Nephron progenitor cell (in vitro differentiated cells): ENCODE measurements around the gene ABCC4.

Experiments used
- DNase-seq: peaks from one replicate; pipeline ENCODE4 v3.0.0; 2021
- H3K27ac Mint-ChIP-seq: 2 replicates; pipeline ENCODE4 v1.8.0; 2021; ENCODE audit warnings: mild to moderate bottlenecking, moderate library complexity, mixed read lengths
- H3K27me3 Mint-ChIP-seq: 2 replicates; pipeline ENCODE4 v1.8.0; 2021; ENCODE audit warnings: mild to moderate bottlenecking, low read depth, mixed read lengths; ENCODE audit not compliant: poor library complexity
- H3K36me3 Mint-ChIP-seq: 2 replicates; pipeline ENCODE4 v1.8.0; 2021; ENCODE audit warnings: low read depth, mixed read lengths
- H3K4me1 Mint-ChIP-seq: 2 replicates; pipeline ENCODE4 v1.8.0; 2021; ENCODE audit warnings: mixed read lengths
- H3K4me3 Mint-ChIP-seq: 2 replicates; pipeline ENCODE4 v1.8.0; 2021; ENCODE audit warnings: mild to moderate bottlenecking, moderate library complexity, mixed read lengths
- H3K9me3 Mint-ChIP-seq: 2 replicates; pipeline ENCODE4 v1.8.0; 2021; ENCODE audit warnings: mild to moderate bottlenecking, moderate library complexity, mixed read lengths
- TF ChIP-seq, protein P1 (sequence below): fragments of 200-600 bp; sonication (generic); IDR thresholded peaks from 2 replicates; pipeline ENCODE4 v1.5.0; 2021; ENCODE audit warnings: antibody characterized with exemption

ABCC4 gene

DNA sequence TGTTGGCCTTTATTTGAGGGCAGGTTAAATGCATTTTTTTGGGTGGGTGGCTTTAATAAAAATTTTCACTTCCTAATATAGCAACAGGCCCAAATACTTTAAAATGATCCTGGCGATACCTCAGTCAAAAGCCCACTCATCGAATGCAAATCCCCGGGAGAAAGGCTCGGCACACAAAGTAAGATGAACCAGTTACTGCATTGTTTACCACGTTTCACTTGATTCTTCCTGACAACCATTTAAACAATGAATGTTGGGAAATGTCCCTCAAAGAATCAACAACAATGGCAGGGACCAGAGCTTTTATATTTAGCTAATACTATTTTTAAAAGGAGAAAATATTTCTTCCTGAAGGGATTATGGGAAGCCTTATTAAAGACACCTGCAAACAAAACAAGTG lies 187.7 kb downstream of the ABCC4 start:
- Mint-ChIP-seq H3K27ac (no peak overlapping the region), H3K27me3 (peaks cover 3% of the 10 kb centered on the region), H3K36me3 (peaks cover 21% of the 10 kb centered on the region), H3K4me3 (no peak overlapping the region), H3K9me3 (peaks cover 6% of the 10 kb centered on the region), H3K4me1 (peaks cover 22% of the 10 kb centered on the region)
- TF ChIP-seq, protein P1, sequence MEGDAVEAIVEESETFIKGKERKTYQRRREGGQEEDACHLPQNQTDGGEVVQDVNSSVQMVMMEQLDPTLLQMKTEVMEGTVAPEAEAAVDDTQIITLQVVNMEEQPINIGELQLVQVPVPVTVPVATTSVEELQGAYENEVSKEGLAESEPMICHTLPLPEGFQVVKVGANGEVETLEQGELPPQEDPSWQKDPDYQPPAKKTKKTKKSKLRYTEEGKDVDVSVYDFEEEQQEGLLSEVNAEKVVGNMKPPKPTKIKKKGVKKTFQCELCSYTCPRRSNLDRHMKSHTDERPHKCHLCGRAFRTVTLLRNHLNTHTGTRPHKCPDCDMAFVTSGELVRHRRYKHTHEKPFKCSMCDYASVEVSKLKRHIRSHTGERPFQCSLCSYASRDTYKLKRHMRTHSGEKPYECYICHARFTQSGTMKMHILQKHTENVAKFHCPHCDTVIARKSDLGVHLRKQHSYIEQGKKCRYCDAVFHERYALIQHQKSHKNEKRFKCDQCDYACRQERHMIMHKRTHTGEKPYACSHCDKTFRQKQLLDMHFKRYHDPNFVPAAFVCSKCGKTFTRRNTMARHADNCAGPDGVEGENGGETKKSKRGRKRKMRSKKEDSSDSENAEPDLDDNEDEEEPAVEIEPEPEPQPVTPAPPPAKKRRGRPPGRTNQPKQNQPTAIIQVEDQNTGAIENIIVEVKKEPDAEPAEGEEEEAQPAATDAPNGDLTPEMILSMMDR = no peak
- no peak for DNase-seq

DNA sequence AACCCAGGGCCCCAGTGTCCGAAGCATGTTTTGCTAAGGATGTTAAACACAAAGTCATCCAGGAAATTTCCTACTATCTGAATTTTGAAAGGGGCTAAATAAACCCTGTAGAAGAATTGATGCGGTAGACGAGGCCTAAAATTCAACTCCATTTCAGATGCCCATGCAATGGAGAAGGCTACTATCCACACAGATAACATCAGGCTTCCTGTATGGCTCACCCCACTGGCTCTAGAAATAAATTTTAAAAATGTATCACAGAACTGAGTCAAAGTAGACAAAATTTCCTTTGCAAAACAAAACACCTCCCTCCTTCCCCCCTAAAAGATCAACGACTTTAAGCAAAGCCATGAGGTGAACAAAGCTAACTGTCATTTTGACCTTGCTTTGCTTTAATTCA lies 188.4 kb downstream of the ABCC4 start:
- Mint-ChIP-seq H3K9me3 (peaks cover 12% of the 10 kb centered on the region), H3K27me3 (peaks cover 3% of the 10 kb centered on the region), H3K4me3 (no peak overlapping the region), H3K36me3 (peaks cover 26% of the 10 kb centered on the region), H3K27ac (no peak overlapping the region), H3K4me1 (peaks cover 22% of the 10 kb centered on the region)
- DNase-seq = no peak
- TF ChIP-seq, protein P1 = no peak

DNA sequence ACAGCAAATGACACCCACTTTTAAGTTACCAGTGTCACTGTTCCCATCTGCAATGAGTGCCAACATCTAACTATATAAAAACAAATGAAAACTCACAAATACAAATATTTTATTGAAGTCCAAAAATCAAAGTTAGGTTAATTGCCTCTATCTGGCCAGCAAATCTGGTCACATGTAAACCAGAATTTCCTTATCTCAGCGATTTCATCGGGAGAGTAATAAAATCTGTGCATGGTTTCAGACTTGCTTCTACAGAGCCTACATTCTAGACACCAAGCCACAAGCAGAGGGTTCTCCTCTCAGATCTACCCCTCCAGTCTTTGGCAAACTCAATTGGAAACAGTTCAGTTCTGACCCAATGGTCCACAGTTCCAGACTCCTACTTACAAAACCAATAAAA lies 189.6 kb downstream of the ABCC4 start:
- TF ChIP-seq, protein P1 = no peak
- DNase-seq = no peak
- peaks cover 3% of the 10 kb centered on the region for H3K27me3 Mint-ChIP-seq
- H3K36me3 Mint-ChIP-seq = peaks cover 31% of the 10 kb centered on the region
- H3K27ac Mint-ChIP-seq = no peak overlapping the region
- no peak overlapping the region for H3K4me3 Mint-ChIP-seq
- H3K9me3 Mint-ChIP-seq = peaks cover 12% of the 10 kb centered on the region
- peaks cover 22% of the 10 kb centered on the region for H3K4me1 Mint-ChIP-seq

DNA sequence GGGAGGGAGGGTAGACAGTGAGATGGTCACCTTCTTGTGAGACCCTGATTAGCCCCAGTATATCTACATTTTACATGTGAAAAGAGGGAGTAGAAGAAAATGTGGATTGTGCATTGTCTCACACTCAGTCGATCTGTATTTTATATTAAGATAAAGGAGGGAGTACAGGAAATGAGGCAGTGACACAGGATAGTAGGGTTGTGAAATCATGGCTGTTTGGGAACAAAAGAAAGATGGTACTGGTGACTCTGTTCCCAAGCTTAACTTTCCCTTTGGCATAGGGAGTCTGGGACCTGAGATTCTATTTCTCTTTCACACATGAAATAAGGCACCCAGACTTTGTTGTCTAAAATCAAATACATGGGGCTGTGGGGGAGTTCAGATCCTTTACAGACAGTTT lies 194.7 kb downstream of the ABCC4 start:
- Mint-ChIP-seq H3K4me1 (no peaks in the 10 kb centered on the region), H3K27me3 (no peaks in the 10 kb centered on the region), H3K4me3 (no peak overlapping the region), H3K36me3 (peaks cover 33% of the 10 kb centered on the region), H3K9me3 (peaks cover 12% of the 10 kb centered on the region), H3K27ac (no peak overlapping the region)
- TF ChIP-seq, protein P1 = no peak
- no peak for DNase-seq

DNA sequence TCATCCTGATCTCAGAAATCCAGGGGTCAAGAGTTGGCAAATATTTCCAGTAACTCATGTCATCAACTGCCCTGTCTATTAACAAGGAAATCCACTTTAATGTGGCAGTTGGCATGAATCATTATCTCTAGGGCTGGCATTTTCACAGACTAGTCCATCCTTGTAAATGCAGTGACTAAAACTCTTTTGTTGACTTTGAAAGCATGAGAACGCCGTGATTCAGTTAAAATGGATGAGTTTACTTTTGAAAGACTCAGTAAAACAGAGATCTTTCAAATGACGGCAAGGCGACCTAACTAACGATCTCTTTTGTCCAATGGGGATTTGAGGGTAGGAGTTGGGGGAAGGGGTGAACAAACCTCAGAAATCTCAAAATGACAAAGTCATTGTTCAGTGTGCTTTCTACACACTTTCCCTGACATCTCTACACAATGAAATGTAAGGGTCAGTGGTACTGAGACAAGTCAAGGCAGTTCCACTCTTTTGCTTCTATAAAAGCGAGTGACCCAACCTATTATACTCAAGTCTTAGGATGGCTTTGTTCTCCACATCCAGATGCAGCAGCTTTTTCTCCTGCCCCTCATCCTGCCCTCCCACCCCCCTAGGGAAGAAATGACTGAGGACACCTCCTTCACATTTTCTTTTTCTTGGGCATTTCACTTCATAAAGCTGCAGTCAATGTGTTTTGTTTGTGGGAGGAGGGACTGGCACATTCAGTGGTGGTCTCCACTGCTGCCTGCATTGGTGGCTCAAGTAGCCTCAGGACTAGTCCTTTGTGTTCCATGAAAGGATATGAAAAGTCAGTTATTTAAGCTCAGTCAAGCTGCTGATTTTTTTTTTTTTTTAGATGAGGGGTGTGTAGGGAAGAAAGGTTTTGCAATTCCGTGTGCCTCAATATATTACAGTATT lies 200.5 kb downstream of the ABCC4 start:
- H3K4me3 Mint-ChIP-seq = no peak overlapping the region
- TF ChIP-seq, protein P1 = no peak
- peaks cover 39% of the 10 kb centered on the region for H3K36me3 Mint-ChIP-seq
- DNase-seq = no peak
- peaks cover 14% of the 10 kb centered on the region for H3K4me1 Mint-ChIP-seq
- H3K9me3 Mint-ChIP-seq = peaks cover 24% of the 10 kb centered on the region
- H3K27me3 Mint-ChIP-seq = no peaks in the 10 kb centered on the region
- H3K27ac Mint-ChIP-seq = peak overlapping the region; percentile 84

DNA sequence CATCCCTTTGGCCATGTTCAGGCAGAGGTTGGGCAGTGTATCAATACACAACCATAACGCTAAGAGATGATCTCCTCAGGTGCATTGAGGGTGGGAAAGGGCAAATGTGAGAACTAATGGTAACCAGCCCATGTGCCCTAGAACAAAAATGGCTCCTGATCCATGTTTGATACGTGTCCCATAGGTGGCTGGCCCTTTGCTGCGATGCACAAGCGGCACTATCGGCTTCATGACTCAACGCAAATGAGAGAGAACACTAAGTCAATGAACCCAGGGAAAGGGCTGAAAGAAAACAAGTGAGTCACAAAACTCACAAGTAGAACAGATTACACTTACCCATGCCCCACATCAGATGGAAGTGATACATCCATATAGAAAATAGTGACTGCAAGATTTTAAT lies 201.7 kb downstream of the ABCC4 start:
- Mint-ChIP-seq H3K36me3 (peaks cover 47% of the 10 kb centered on the region), H3K27ac (peak overlapping the region; percentile 83)

More for the DNA sequence above, 201.7 kb downstream of the ABCC4 start:
- H3K9me3 Mint-ChIP-seq = peaks cover 24% of the 10 kb centered on the region
- DNase-seq = no peak
- no peak overlapping the region for H3K4me3 Mint-ChIP-seq
- H3K27me3 Mint-ChIP-seq = no peaks in the 10 kb centered on the region
- TF ChIP-seq, protein P1 = no peak
- peaks cover 14% of the 10 kb centered on the region for H3K4me1 Mint-ChIP-seq
